ENCODE data around the gene ZDHHC17. TPM values are rescaled to one million over a fixed set of nuclear protein-coding genes. Genes with fewer than 3 reads are reported as not detected.
"Not testable (repeated sequence)": the region's sequence is repeated elsewhere in the genome, so short reads cannot be mapped to it uniquely, and the experiment has no call there.

ZDHHC17 gene, protein sequence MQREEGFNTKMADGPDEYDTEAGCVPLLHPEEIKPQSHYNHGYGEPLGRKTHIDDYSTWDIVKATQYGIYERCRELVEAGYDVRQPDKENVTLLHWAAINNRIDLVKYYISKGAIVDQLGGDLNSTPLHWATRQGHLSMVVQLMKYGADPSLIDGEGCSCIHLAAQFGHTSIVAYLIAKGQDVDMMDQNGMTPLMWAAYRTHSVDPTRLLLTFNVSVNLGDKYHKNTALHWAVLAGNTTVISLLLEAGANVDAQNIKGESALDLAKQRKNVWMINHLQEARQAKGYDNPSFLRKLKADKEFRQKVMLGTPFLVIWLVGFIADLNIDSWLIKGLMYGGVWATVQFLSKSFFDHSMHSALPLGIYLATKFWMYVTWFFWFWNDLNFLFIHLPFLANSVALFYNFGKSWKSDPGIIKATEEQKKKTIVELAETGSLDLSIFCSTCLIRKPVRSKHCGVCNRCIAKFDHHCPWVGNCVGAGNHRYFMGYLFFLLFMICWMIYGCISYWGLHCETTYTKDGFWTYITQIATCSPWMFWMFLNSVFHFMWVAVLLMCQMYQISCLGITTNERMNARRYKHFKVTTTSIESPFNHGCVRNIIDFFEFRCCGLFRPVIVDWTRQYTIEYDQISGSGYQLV
- total RNA-seq: 26.8 TPM
- long read RNA-seq, full-length matches to known transcripts: 3 of 8 reads
- long read RNA-seq, partial matches to known transcripts: 1 of 8 reads
- long read RNA-seq, other reads (novel, unspliced or antisense): 4 of 8 reads

DNA sequence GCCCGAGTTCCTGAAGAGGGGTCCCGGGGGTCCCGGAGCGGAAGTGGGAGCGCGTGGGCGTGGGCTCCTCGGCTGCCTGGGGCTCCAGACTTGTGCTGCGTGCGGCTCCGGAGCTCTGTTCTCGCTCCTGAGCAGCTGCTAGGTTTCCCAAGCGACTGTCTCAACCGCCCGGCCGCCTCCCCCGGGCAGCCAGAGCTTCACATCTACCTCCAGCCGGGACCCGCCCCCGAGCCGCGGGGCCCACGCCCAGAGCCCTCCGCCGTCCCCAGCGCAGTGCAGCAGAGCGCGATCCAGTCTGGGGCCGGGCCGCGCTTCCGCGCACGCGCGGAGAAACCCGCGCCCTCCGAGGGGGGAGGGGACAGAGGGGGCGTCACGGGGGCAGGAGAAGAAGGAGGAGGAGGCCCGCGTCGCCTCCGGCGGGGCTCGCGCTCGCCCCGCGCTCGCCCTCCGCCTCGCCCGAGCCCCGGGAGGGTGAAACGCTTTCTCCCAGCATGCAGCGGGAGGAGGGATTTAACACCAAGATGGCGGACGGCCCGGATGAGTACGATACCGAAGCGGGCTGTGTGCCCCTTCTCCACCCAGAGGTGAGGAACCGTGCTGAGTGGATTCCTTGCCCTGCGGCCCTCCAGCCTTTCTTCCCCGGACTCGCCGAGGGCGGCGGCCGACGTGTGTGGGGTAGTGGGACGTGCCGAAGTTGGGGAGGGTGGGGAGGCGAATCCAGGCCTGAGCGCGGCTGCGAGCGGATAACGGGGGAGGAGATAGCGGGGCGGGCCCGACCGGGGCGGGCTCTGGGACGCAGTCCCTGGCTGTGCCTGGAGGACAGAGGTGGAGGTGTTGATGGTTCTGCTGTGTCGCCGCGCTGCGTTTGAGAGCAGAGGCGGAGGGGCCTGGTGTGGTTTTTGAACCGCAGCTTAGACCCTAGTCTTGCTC lies at the start of gene ZDHHC17:
Gene ZDHHC17 (plus strand): TSS at position 370 of the 930 bp plus-strand sequence. CDS start 122 bp downstream, at position 492.
- intact Hi-C loops (cut with DNase I): no loop called here
- DNase-seq (ENCODE audit: low spot score): peak; percentile 96

GRCh38 chr12:76714415-76714814 lies 49.5 kb upstream of the ZDHHC17 start:
- no peak for DNase-seq (ENCODE audit: low spot score)
- intact Hi-C loops (cut with DNase I): no loop called here

DNA sequence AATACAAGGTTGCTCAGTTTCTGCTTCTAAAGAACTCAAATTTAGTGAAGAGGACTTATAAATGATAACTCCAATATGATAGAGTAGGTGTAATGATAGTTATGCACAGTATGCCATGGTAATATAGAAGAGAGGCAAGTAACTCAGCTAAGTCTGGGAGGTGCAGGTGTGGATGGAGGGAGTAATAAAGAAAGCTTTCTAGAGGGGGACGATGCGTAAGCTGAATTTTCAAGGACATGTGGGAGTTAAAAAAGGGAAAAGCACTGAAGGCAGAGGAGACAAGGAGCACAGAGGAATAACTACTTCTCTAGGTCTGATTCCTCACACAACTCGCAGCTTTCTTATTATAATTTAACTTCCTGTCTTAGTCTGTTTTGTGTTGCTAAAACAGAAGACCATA lies 49.1 kb upstream of the ZDHHC17 start:
- no peak for DNase-seq (ENCODE audit: low spot score)
- intact Hi-C loops (cut with DNase I): no loop called here

GRCh38 chr12:76715332-76715731 lies 48.6 kb upstream of the ZDHHC17 start:
- intact Hi-C loops (cut with DNase I): no loop called here

DNA sequence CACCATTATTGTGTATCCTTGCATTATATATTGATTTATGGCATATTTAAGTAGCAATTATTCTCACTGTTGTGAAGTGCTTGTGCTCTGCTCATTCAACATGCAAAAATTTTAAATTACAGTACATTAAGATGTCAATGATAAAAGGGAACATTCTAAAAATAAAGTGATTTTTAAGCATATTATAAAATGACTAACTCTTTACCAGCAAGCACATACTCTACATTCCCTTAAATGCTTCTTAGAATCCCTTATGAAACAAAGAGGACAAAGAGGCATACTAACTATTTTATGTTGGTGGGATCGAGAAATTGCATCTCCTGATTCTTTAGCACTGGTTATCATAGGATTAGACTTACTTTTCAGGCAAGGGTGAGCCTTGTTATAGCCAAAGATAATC lies 46.6 kb upstream of the ZDHHC17 start:
- DNase-seq (ENCODE audit: low spot score): no peak
- intact Hi-C loops (cut with DNase I): no loop called here

More at GRCh38 chr12:76715332-76715731, 48.6 kb upstream of the ZDHHC17 start:
- DNase-seq (ENCODE audit: low spot score): no peak

- DNase-seq (ENCODE audit: low spot score): no peak
- intact Hi-C loops (cut with DNase I): no loop called here
Measured at GRCh38 chr12:76719171-76720041, 44.5 kb upstream of the ZDHHC17 start.

- intact Hi-C loops (cut with DNase I): no loop called here
- DNase-seq (ENCODE audit: low spot score): no peak
Measured at GRCh38 chr12:76720068-76720467, 43.8 kb upstream of the ZDHHC17 start.

- intact Hi-C loops (cut with DNase I): no loop called here
Measured at GRCh38 chr12:76726626-76727025, 37.3 kb upstream of the ZDHHC17 start.

GRCh38 chr12:76732188-76732587 lies 31.7 kb upstream of the ZDHHC17 start:
- intact Hi-C loops (cut with DNase I); DNase-seq (ENCODE audit: low spot score): not testable (repeated sequence)

More at GRCh38 chr12:76726626-76727025, 37.3 kb upstream of the ZDHHC17 start:
- no peak for DNase-seq (ENCODE audit: low spot score)

- DNase-seq (ENCODE audit: low spot score); intact Hi-C loops (cut with DNase I): not testable (repeated sequence)
Measured at GRCh38 chr12:76737689-76738088, 26.2 kb upstream of the ZDHHC17 start.

GRCh38 chr12:76738824-76739579 lies 24.9 kb upstream of the ZDHHC17 start:
- intact Hi-C loops (cut with DNase I): no loop called here
- no peak for DNase-seq (ENCODE audit: low spot score)

GRCh38 chr12:76739896-76740295 lies 24.0 kb upstream of the ZDHHC17 start:
- no peak for DNase-seq (ENCODE audit: low spot score)

GRCh38 chr12:76740501-76740900 lies 23.4 kb upstream of the ZDHHC17 start:
- intact Hi-C loops (cut with DNase I): no loop called here
- no peak for DNase-seq (ENCODE audit: low spot score)

More at GRCh38 chr12:76739896-76740295, 24.0 kb upstream of the ZDHHC17 start:
- intact Hi-C loops (cut with DNase I): no loop called here

DNA sequence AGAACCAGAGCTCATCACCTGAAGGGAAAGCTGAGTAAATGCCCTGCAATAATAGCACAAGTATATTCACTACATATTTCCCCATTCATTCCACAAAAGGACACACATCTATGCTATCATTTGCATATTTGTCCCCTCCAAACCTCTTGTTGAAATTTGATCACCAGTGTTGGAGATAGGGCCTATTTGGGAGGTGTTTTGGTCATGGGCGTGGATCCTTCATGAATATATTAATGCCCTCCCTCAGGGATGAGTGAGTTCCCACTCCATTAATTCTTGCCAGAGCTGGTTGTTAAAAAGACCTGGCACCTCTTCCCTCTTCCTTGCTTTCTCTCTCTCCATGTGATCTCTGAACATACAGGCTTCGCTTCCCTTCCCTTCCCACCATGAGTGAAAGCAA lies 18.6 kb upstream of the ZDHHC17 start:
- intact Hi-C loops (cut with DNase I): no loop called here
- no peak for DNase-seq (ENCODE audit: low spot score)

GRCh38 chr12:76746516-76746915 lies 17.4 kb upstream of the ZDHHC17 start:
- intact Hi-C loops (cut with DNase I): no loop called here
- no peak for DNase-seq (ENCODE audit: low spot score)

DNA sequence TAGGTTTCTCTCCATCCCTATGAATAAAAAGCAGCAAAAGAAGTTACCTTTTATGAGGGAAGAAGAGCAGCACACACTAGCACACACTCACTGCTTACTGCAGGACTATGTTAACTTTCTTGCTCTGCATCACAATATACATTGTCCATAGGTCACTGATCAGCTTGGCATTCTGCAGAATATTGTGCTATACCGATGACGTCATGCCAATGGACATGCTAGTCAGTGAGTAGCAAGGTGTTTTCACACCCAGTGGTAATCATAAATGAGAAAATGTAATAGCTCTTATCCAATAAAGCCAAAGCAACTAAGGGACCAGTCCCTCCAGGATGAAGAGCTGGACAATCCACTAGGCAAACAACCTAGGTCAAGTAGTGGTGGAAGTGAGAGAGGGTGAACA lies 16.7 kb upstream of the ZDHHC17 start:
- no peak for DNase-seq (ENCODE audit: low spot score)
- intact Hi-C loops (cut with DNase I): no loop called here

DNA sequence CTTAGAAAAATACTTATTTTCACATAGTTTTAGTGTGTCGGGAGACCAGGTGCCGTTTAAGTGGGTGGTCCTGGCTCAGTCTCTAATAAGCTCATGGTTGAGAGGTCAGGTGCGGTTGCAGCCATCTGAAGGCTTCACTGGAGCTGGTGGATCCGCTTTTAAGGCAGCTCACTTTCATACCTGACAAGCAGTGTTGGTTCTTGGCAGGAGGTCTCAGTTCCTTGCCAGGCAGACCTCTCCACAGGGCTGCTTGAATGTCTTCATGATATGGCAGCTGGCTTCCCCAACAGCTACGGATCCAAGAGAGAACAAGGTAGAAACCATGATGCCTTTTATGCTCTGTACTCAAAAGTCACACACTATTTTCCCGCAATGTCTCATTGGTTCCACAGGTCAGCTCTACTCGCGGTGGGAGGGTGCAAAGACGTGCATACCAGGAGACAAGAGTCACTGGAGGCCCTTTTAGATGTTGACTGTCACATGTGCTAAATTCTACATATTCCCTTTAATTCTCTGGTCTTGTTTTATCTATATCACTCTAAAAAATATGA lies 8.0 kb upstream of the ZDHHC17 start:
- DNase-seq (ENCODE audit: low spot score): no peak
- intact Hi-C loops (cut with DNase I): no loop called here

- intact Hi-C loops (cut with DNase I): no loop called here
- DNase-seq (ENCODE audit: low spot score): no peak
Measured at GRCh38 chr12:76757694-76758093, 6.2 kb upstream of the ZDHHC17 start.
